HEK293 (cell line): Measurements from ENCODE around the gene A4GALT.

ENCODE experiments used
- FEZF1 ChIP-seq: fragments of 450-650 bp; formaldehyde crosslinking; IDR thresholded peaks from 2 replicates; pipeline ENCODE4 v1.5.1; 2016; ENCODE audit warnings: missing biosample characterization, missing genetic modification characterization
- KLF10 ChIP-seq: fragments of 450-650 bp; IDR thresholded peaks from 2 replicates; pipeline ENCODE4 v1.5.1; 2018; ENCODE audit warnings: missing biosample characterization, mild to moderate bottlenecking, missing genetic modification characterization
- KLF16 ChIP-seq: fragments of 450-650 bp; formaldehyde crosslinking; IDR thresholded peaks from 2 replicates; pipeline ENCODE4 v1.5.1; 2017; ENCODE audit warnings: missing biosample characterization, missing genetic modification characterization
- MZF1 ChIP-seq: fragments of 450-650 bp; formaldehyde crosslinking; IDR thresholded peaks from 2 replicates; pipeline ENCODE4 v1.5.1; 2017; ENCODE audit warnings: missing biosample characterization, missing genetic modification characterization, borderline replicate concordance
- SP2 ChIP-seq: fragments of 450-650 bp; formaldehyde crosslinking; IDR thresholded peaks from 2 replicates; pipeline ENCODE4 v1.5.1; 2016; ENCODE audit warnings: missing biosample characterization, missing genetic modification characterization
- ZBTB8A ChIP-seq: fragments of 450-650 bp; formaldehyde crosslinking; IDR thresholded peaks from 2 replicates; pipeline ENCODE4 v1.5.1; 2016; ENCODE audit warnings: missing biosample characterization, missing genetic modification characterization
- ZNF140 ChIP-seq: fragments of 450-650 bp; formaldehyde crosslinking; IDR thresholded peaks from 2 replicates; pipeline ENCODE4 v1.5.1; 2016; ENCODE audit warnings: missing biosample characterization, missing genetic modification characterization
- ZNF148 ChIP-seq: fragments of 450-650 bp; formaldehyde crosslinking; IDR thresholded peaks from 2 replicates; pipeline ENCODE4 v1.5.0; 2017; ENCODE audit warnings: missing biosample characterization, missing genetic modification characterization, borderline replicate concordance
- ZNF214 ChIP-seq: fragments of 450-650 bp; formaldehyde crosslinking; IDR thresholded peaks from 2 replicates; pipeline ENCODE4 v1.5.1; 2017; ENCODE audit warnings: missing biosample characterization, mild to moderate bottlenecking, missing genetic modification characterization, borderline replicate concordance
- ZNF223 ChIP-seq: fragments of 450-650 bp; formaldehyde crosslinking; IDR thresholded peaks from 2 replicates; pipeline ENCODE4 v1.5.1; 2016; ENCODE audit warnings: missing biosample characterization, missing genetic modification characterization
- ZNF24 ChIP-seq: fragments of 450-650 bp; formaldehyde crosslinking; IDR thresholded peaks from 2 replicates; pipeline ENCODE4 v1.5.1; 2016; ENCODE audit warnings: missing biosample characterization, missing genetic modification characterization
- ZNF280D ChIP-seq: fragments of 450-650 bp; formaldehyde crosslinking; IDR thresholded peaks from 2 replicates; pipeline ENCODE4 v1.5.1; 2016; ENCODE audit warnings: missing biosample characterization, missing genetic modification characterization
- ZNF335 ChIP-seq: fragments of 450-650 bp; formaldehyde crosslinking; conservative IDR thresholded peaks from 2 replicates; pipeline ENCODE4 v1.5.1; 2016; ENCODE audit warnings: missing biosample characterization, missing genetic modification characterization
- ZNF362 ChIP-seq: fragments of 450-650 bp; formaldehyde crosslinking; IDR thresholded peaks from 2 replicates; pipeline ENCODE4 v1.5.1; 2016; ENCODE audit warnings: missing biosample characterization, missing genetic modification characterization
- ZNF449 ChIP-seq: fragments of 450-650 bp; formaldehyde crosslinking; IDR thresholded peaks from 2 replicates; pipeline ENCODE4 v1.5.1; 2017; ENCODE audit warnings: missing biosample characterization, mild to moderate bottlenecking, missing genetic modification characterization, moderate library complexity
- ZNF501 ChIP-seq: fragments of 450-650 bp; formaldehyde crosslinking; IDR thresholded peaks from 2 replicates; pipeline ENCODE4 v1.5.1; 2016; ENCODE audit warnings: missing biosample characterization, missing genetic modification characterization
- ZNF518A ChIP-seq: fragments of 450-650 bp; formaldehyde crosslinking; conservative IDR thresholded peaks from 2 replicates; pipeline ENCODE4 v1.5.1; 2016; ENCODE audit warnings: low read depth, missing biosample characterization, missing genetic modification characterization
- ZNF558 ChIP-seq: fragments of 450-650 bp; formaldehyde crosslinking; IDR thresholded peaks from 2 replicates; pipeline ENCODE4 v1.5.1; 2016; ENCODE audit warnings: missing biosample characterization, missing genetic modification characterization
- ZNF600 ChIP-seq: fragments of 450-650 bp; formaldehyde crosslinking; IDR thresholded peaks from 2 replicates; pipeline ENCODE4 v1.5.1; 2016; ENCODE audit warnings: missing biosample characterization, missing genetic modification characterization
- ZNF610 ChIP-seq: fragments of 450-650 bp; formaldehyde crosslinking; IDR thresholded peaks from 2 replicates; pipeline ENCODE4 v1.5.1; 2016; ENCODE audit warnings: missing biosample characterization, missing genetic modification characterization, borderline replicate concordance
- ZNF692 ChIP-seq: fragments of 450-650 bp; formaldehyde crosslinking; IDR thresholded peaks from 2 replicates; pipeline ENCODE4 v1.5.1; 2016; ENCODE audit warnings: missing biosample characterization, missing genetic modification characterization
- ZNF777 ChIP-seq: fragments of 450-650 bp; formaldehyde crosslinking; IDR thresholded peaks from 2 replicates; pipeline ENCODE4 v1.5.1; 2017; ENCODE audit warnings: missing biosample characterization, missing genetic modification characterization, borderline replicate concordance
- ZXDB ChIP-seq: fragments of 450-650 bp; formaldehyde crosslinking; IDR thresholded peaks from 2 replicates; pipeline ENCODE4 v1.5.1; 2016; ENCODE audit warnings: missing biosample characterization, missing genetic modification characterization

Gene A4GALT

GRCh38 chr22:42649246-42650099 lies 71.2 kb downstream of the A4GALT start, which contains the start of gene CYB5R3 (continued):
- TF ChIP-seq ZNF518A (tag by site-specific recombination) = no peak
- TF ChIP-seq ZNF223 (tag by site-specific recombination) = no peak
- no peak for TF ChIP-seq KLF10 (tag by site-specific recombination)
- TF ChIP-seq ZNF214 (tag by site-specific recombination) = no peak
- TF ChIP-seq ZNF501 (tag by site-specific recombination) = peak; percentile 36; the same call in 1 of the 2 replicates
- peak; percentile 48; the same call in 1 of the 2 replicates for TF ChIP-seq MZF1 (tag by site-specific recombination)
- 0 out of 2 replicates have a peak, but pooled peaks have one; percentile 25 for TF ChIP-seq SP2 (tag by site-specific recombination)
- peak; percentile 19; the same call in 1 of the 2 replicates for TF ChIP-seq ZNF335
- no peak for TF ChIP-seq ZNF280D (tag by site-specific recombination)
- TF ChIP-seq ZNF777 (tag by site-specific recombination) = no peak
- no peak for TF ChIP-seq ZNF610 (tag by site-specific recombination)
- no peak for TF ChIP-seq ZNF692
- TF ChIP-seq ZNF148 (tag by site-specific recombination) = no peak
- peak; percentile 61; the same call in 1 of the 2 replicates for TF ChIP-seq ZXDB (tag by site-specific recombination)
- no peak for TF ChIP-seq ZNF140 (tag by site-specific recombination)
- TF ChIP-seq ZNF600 = no peak
- TF ChIP-seq FEZF1 (tag by site-specific recombination) = no peak
- no peak for TF ChIP-seq ZNF24 (tag by site-specific recombination)
- TF ChIP-seq ZNF558 (tag by site-specific recombination) = no peak
- TF ChIP-seq ZNF449 (tag by site-specific recombination) = no peak
- TF ChIP-seq ZBTB8A (tag by site-specific recombination) = no peak
- TF ChIP-seq KLF16 (tag by site-specific recombination) = peak; percentile 40; the same call in 1 of the 2 replicates
- no peak for TF ChIP-seq ZNF362 (tag by site-specific recombination)
